ENCODE measurements around the gene LHX4.

LHX4 gene

DNA sequence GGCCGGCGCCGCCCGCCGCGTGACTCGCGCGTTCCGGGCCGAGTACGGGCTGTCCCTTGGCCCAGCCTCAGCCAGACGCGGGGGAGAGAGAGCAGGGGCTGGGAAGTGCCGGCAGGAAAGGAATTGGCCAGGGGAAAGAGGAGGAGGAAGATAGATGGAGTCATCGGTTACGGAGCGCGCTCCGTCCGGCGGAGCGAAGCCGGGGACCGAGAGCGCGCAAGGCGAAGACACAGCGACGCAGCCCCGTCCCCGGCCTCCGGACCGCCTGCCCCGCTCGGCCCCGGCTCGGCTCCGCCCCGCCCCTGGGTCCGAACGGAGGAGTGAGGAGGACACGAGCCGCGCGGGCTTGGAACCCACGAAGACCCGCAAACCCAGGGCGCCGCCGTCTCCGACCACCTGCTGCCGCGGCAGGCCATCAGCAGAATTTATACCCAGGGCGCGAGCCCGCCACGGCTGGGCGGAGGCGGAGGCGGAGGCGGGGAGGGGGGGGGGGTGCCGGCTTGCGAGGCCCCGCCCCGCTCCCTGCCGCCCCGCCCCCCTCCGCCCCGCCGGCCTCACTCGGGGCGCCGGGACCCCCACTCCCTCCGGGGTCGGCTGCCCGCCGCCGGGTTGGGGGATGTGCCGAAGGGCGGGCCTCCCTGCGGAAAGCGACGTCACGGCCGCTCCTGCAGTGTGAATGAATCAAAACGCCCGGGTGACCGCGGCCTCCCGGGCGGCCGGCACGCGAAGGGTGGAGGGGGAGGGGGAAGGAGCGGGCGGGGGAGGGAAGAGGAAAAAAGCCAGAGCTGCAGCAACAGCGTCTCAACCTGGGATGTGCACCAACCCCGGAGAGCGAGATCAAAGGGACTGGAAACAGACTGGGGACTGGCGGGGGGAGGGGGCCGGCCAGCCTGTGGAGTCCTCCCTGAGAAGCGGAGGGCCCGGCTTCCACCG lies at the start of gene LHX4:
Gene LHX4 (plus strand): TSS at position 782 of the 933 bp plus-strand sequence. CDS start 266 bp downstream, outside the sequence.
- DNase-seq (ENCODE audit: low read depth), result no peak

DNA sequence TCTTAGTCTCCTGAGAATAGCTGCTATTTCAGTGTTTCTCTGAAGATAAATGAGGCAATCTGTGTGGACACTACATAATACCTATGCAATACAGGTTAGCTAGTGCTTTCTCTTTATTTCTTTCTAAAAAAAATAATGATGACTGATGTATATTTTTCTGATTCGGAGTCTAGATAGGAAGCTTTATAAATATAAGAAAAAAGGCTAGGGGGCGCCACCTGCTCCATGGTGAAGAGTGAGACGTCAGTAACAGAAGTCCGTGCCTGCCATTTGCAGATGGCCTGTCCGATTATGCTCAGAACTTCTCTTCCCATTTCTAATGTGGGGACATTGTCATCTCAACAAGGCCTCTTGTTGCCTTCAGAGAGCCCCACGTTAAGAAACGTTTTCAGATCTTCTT lies 49.0 kb upstream of the LHX4 start:
- DNase-seq (ENCODE audit: low read depth), result no peak

DNA sequence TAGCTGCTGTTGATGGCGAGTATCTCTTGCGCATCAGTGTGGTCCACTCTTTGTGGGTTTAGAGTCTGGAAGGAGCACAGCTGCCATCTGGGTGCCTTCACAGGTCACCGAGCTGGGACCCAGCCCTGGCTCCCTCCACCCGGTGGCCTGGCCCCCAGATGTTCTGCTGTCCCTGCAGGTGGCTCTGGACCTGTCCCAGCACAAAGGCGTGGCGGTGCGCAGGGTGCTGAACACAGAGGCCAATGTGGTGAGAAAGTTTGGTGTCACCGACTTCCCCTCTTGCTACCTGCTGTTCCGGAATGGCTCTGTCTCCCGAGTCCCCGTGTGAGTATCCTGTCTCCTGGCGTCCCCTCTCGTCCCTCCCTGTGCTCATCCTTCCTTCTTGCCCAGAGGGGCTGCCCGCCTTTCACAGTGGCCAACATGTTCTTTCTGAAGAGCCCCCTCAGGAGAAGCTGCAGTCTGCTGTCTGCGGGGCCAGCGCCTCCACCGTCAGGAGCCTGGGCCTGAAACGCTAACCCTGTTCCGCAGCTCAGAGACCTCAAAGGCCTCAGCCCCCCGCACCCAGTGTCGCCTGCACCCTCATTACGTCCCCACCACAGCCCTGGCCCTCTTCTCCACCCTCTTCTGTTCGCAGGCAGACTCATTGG lies 47.9 kb upstream of the LHX4 start:
- DNase-seq (ENCODE audit: low read depth), result no peak

DNA sequence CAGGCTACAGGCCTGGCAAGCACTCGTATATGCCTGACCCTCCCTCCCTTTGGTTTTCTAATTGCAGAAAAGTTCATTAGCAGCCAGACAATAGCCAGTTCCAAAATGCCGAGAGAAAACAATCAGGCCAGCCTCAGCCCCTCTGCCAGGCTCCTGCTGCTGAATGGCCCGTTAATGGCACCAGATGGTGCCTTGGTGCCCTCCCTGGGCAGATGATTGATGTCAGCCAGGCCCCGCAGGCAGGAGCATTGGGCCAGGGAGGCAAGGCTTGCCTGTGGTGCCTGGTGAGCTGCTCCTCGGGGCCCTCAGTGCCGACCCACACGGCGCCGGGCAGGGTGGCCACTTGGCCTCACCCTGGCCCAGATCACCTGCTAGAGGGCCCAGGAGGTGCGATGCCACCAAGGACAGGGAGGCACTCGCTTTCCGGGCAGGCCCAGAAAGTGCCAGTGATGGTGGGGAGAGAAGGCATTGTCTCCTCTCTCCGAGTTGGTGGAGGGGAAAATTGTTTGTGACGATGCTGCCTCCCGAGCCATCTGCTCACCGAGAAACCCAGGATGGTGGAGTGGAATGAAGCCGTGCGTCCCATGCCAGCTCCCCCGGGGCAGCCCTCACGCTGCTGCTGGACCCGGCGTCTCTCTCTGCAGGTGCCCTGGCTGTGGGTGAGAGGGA lies 47.3 kb upstream of the LHX4 start:
- no peak for DNase-seq (ENCODE audit: low read depth)

DNA sequence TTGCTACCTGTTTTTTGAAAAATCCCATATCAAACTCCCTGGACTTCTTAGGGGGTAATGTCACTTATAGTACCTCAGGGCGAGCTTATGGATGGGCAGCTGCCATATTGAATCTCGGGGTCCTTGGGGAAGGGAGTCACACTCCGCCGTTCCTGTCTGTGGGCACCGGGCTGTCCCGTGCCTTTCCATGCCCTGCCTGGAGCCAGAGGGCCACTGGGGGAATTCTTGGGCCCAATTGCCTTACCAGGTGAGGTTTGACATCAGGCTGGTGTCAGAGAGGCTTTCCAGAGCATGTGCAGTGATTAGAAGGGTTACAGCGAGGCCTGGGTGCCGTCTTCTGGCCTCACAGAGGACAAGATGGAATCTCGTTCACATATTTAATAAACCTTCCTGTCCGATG lies 46.6 kb upstream of the LHX4 start:
- DNase-seq (ENCODE audit: low read depth), result no peak

DNA sequence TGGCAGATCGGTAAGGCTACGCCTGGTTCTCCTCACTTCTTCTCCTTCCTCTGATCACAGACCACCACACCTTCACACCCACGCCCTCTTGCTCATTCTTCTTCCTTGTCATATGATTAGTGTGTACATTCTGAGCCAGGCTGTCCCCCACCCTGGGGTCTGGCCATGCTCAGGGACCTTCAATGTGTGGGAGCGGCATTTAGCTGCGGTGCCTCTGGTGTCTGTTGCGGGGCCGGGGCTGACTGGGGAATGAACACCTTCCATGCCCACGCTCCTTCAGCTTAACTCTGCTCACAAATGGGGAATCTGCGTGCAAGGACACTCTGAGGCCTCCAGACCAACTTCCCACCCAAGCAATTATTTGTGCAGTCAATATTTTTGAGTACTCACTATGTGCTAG lies 46.0 kb upstream of the LHX4 start:
- no peak for DNase-seq (ENCODE audit: low read depth)

DNA sequence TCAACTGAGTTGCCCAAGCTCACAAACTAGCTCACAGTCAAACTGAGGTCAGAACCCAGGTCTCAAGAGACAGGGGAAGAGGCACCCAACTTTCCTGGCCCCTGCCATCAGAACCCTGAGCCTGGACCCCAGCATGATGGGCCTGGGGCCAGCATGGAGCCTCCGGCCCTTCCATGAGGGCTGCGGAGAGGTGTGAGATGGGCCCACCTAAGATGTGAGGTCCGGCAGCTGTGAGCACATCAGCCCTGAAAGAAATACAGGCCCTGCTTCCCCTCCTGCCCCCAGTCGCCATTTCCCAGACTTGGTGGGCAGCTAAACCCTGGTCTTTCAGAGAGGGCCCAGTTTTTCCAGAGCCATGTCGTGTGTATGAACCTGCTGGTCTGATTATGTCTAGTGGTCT lies 44.8 kb upstream of the LHX4 start:
- no peak for DNase-seq (ENCODE audit: low read depth)

DNA sequence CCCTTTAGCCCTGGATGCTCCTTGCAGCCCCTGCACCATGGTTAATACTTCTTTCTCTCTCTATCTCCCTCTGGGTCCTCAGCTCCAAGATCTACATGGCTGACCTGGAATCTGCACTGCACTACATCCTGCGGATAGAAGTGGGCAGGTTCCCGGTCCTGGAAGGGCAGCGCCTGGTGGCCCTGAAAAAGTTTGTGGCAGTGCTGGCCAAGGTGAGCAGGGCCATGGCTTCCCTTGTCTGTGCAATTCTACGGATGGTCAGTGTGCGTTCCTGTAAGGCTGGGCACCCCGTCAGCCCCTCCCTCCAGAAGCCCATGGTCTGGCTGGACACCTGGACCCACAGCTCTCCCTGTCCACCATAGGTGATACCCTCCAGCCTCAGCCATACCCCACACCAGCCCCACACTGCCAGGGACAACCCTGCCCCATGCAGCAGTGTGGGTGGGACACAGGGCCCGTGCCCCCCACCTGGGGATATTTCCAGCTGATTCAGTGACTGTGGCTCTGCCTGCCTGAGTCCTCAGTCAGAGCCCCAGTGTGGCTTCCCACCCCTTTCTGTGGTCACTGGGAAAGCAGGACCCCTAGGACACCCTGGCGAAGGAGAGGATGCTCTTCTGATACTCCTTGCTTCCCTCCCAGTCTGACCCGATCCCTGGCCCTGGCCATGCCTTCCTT lies 44.0 kb upstream of the LHX4 start:
- no peak for DNase-seq (ENCODE audit: low read depth)

DNA sequence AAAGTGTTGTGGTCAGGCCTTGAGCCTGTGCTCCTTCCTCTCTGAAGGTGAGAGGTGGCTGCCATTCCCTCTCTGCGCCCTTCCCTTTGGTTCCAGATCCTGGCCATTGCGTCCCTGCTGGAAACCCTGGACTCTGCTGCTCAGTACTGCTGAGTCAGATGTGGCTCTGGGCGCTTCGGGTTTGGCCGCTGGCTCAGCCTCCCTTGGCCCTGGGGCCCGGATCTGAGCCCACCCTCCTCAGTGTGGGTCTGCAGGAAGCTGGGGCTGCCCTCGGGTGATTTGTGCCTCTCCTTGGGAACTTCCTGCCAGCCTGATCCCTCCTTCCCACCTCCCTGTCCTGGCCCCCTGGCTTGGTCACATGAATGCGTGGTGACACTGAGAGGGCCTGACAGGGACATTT lies 43.2 kb upstream of the LHX4 start:
- no peak for DNase-seq (ENCODE audit: low read depth)

DNA sequence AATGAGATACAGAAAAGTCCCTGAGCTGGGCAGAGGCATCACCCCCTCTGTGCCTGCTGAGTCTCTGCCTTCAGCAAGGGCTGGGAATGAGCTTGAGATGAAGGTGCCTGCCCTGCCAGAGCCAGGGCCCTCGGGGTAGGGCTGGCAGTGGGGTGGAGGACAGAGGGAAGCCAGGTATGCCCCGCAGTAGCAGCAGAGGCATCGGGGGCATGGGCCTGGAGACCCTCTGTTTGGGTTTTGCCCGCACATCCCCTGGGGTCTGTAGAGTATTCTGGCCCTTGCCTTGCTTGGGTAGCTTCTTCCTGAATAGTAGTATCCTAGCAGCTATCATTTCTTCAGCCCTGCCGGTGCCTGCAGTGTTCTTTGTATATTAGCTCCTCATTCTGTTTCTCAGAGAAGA lies 42.4 kb upstream of the LHX4 start:
- no peak for DNase-seq (ENCODE audit: low read depth)

DNA sequence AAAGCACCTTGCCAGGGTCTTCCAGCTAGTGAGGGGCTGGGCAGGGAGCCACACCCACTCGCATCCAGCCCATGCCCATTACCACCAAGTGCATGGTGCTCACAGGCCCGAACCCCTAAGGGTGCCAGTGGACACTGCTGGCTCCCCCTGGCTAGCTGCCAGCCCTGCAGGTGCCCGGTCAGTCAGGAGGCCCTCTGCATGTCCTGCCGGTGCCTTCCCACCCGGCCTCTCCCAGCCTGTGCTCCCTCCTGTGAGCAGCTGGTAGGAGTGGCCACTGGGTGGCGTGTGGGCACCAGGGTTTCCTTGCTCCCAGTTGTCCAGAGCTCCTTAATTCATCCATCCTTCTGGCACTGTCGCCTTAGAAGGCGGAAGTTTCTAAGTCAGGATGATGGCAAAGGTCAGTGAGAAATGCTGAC lies 42.0 kb upstream of the LHX4 start:
- DNase-seq (ENCODE audit: low read depth), result no peak

DNA sequence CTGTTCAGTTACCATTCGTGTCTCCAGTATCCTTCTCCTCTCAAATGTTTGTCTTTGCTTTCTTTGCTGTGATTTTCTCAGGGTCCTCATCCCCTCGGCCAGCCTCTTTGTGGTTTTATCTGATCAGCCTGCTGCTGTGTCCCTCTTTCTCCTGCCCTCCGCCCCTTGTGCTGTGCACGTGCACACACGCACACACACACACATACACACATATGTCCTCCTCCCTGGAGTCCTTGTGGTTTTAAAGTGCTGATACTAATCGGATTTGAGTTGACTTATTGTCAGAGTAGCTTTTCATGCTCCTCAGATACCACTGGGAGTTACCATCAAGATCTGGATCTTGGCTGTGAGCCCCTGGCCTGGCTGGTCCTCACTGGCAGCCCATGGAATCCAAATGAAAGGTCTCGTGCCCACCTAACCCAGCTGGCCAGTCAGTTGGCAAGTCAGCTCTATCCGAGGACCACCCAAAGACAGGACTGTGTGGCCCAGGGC lies 41.3 kb upstream of the LHX4 start:
- DNase-seq (ENCODE audit: low read depth), result no peak

DNA sequence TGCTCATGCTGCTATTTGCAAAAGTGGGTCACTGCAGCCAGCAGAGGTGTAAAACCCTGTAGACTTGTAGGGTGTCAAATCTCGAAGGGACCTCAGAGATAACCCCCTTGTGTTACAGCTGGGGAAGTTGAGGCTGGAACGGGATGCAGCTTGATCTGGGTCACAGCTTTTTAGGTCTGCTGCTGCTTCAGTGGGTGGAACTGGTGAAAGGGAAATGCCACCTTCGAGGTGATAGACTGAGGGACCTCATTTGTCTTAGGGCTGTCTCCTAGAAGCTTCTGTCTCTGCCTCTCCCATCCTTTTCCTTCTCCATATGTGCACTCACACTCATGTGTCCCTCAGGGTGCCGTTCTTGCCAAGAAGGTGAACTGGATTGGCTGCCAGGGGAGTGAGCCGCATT lies 40.0 kb upstream of the LHX4 start:
- no peak for DNase-seq (ENCODE audit: low read depth)

DNA sequence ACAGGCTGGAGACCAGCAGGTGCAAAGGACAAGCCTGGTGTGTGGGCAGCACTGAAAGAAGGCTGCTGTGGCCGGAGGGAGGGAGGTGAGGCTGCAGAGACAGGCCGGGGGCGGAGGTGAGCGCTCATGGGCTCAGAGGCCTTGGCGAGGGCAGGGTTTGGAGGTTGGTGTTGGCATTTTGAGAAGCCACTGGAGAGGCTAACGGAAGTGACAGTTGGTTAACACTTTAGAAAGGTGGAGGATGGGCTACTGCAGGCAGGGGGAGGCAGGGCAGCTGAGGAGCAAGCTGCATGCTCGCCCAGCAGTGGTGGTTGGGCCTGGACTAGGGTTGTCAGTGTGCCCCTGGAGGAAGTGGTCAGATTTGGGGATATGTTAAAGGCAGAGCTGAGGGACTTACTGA lies 37.9 kb upstream of the LHX4 start:
- DNase-seq (ENCODE audit: low read depth), result no peak

DNA sequence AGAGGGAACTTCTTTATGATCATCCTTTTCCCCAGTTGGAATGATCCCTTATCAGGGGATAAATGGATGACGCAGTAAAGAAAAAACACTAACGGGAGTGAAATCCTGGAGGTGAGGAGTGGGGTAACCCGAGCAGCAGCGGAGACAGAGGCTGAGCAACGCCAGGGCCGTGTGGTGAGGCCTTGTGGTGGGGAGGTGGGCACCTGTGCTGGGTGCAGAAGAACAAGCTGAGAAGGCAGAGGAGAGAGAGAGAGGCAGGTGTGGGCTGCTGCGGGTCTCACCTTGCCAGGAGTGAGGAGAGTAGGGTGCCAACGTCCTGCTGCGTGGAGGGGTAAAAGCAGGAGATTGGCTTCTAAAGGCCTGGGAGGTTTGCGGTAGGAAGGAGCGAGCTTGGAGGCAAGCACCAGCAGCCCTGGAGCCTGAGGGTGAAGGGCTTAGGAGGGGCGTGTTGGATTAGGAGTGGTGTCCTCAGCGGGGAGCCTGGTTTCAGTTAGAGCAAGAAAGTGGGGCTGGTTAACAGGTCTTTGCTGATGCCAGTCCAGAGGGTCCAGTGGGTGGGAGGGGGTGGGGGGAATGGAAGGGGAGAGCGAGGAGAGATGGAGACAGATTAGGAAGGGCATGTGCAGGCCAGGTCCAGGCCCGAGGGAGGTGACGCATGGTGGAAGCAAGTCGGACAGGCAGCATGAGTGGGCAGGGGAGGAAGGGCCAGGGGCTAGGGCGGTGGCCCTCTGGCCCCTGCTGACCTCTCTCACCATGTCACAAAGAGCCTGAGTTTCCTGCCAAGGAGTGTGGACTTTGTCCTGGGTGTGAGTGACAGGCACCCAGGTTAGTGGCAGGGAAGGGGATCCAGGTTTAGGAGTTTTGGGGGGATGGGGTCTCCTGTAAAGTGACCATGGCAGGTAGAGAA lies 36.7 kb upstream of the LHX4 start:
- DNase-seq (ENCODE audit: low read depth), result no peak

DNA sequence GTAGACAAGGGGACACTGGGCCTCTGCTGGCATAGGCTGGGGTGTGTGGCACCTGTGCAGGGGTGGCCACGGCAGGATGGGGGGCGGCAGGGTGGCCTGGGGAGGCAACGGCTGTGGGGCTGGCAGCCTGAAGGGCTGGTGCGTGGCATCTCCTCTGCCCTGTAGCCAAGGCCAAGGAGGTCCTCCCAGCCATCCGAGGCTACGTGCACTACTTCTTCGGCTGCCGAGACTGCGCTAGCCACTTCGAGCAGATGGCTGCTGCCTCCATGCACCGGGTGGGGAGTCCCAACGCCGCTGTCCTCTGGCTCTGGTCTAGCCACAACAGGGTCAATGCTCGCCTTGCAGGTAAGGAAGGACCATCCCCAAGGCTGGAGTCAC lies 36.0 kb upstream of the LHX4 start:
- DNase-seq (ENCODE audit: low read depth), result no peak

DNA sequence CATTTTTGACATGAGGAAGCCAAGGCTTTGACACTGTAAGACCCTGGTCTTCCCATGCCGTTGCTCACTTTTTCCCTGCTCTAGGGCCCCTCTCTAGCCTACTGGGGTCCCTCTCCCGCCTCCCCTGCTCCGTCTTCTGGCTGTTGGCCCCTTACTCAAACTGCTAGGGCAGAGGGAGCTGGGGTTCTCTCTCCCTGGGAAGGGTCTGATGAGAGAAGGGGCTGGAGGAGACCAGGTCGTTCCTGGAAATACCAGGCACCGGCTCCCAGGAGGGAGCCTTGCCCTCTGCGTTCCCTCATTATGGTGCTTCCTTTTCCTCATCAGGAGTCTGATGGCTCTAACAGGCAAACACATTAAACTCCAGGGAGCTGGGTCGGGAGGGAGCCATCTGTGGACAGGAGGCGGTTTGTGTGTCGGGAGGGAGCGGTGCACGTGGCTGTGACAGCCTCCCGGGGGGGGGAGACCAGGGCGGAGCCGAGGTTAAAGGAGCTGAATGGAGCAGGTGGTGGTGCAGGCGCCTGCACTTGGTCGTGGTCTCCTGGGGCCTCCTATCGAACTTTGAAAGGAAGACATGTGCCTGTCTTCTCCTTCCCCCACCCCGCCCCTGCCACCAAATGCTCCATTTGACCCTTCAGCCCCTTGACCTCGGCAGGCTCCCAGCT lies 35.4 kb upstream of the LHX4 start:
- no peak for DNase-seq (ENCODE audit: low read depth)

DNA sequence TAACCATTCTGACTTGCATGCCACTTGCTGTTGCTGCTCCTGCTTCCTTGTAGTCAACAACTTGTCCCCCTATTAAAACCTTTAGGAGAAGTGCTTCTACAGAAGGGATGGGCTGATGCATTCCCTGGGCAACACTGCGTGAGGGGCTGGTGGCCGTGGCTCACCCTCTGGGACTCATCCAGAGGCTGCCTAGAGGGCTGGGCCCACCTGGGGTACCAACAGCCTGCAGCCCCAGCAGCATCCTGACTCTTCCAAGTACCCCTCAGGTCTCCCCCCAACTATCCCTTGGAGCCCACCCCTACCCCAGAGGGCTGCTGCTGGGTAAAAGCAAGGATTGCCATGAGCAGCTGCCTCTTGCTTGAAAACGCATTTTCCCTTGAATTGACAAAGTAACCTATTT lies 34.7 kb upstream of the LHX4 start:
- no peak for DNase-seq (ENCODE audit: low read depth)

DNA sequence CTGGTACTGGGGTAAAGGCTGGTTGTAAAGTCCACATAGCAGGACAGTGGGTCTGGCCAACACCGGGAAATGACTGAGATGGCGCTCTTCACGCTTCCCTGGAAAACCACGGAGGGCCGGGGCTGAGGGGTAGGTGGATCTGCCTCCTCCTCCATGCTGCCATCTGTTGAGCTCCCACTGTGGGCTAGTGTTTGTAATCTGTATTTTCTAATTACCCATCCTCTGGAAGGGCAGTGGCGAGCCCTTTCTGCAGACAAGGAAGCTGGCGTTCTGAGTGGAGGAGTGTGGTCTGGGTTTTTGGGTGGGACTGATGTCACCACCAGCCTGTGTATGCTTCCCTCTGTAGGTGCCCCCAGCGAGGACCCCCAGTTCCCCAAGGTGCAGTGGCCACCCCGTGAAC lies 34.1 kb upstream of the LHX4 start:
- no peak for DNase-seq (ENCODE audit: low read depth)

DNA sequence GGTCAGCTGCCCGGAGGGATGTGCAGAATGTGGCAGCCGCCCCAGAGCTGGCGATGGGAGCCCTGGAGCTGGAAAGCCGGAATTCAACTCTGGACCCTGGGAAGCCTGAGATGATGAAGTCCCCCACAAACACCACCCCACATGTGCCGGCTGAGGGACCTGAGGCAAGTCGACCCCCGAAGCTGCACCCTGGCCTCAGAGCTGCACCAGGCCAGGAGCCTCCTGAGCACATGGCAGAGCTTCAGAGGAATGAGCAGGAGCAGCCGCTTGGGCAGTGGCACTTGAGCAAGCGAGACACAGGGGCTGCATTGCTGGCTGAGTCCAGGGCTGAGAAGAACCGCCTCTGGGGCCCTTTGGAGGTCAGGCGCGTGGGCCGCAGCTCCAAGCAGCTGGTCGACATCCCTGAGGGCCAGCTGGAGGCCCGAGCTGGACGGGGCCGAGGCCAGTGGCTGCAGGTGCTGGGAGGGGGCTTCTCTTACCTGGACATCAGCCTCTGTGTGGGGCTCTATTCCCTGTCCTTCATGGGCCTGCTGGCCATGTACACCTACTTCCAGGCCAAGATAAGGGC lies 33.5 kb upstream of the LHX4 start:
- DNase-seq (ENCODE audit: low read depth), result no peak

All from GM04503 (cell line).